ENCODE results near the gene NEMP1. TPM values are rescaled to one million over a fixed set of nuclear protein-coding genes. Genes with fewer than 3 reads are reported as not detected.

The NEMP1 gene
- total and polyA plus RNA-seq, 2 of the 13 experiments (the other 11 are each of a cell fraction or from before 2014, with no cell fraction given): 11.4 to 12.9 TPM

DNA sequence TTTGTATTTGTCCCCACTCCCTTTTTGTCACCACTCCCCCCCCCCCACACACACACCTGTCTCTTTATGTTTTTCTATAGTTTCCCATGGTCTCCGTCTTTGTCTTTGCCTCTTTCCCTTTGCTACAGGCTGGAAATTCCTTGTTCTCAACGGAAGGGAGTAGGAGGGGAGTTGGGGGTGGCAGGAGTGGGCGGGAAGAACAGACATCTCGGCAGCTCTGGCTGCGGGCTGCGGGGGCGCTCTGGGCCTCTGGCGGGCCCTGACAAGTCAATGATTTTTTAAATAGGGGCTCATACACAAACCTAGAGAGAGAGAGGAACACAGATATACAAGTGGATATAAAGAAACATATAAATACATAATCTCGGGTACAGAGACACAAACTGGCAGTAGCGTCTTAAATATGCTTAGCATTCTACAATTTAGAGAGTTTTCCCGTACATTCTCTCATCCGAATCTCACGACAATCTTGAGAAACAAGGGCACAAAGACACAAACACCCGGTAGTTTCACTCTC is 8.0 kb upstream of the NEMP1 start (continued):
- TF ChIP-seq, protein P1, sequence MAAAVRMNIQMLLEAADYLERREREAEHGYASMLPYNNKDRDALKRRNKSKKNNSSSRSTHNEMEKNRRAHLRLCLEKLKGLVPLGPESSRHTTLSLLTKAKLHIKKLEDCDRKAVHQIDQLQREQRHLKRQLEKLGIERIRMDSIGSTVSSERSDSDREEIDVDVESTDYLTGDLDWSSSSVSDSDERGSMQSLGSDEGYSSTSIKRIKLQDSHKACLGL (CRISPR knock-in tag; IDR thresholded peaks at IDR 0.05): no peak
- TF ChIP-seq ZNF17 (CRISPR knock-in tag; IDR thresholded peaks at IDR 0.05) (no peak), PHF21A (CRISPR knock-in tag; IDR thresholded peaks at IDR 0.05) (no peak), ZNF33B (CRISPR knock-in tag; IDR thresholded peaks at IDR 0.05) (no peak), NR1H2 (CRISPR knock-in tag; IDR thresholded peaks at IDR 0.05; ENCODE audit: borderline replicate concordance, low read depth) (no peak), SRSF4 (IDR thresholded peaks at IDR 0.05; ENCODE audit: low read depth, low read length, poor library complexity, severe bottlenecking) (no peak), ZNF264 (CRISPR knock-in tag; IDR thresholded peaks at IDR 0.05) (no peak), KDM4B (CRISPR knock-in tag; IDR thresholded peaks at IDR 0.05) (no peak), ZNF678 (CRISPR knock-in tag; IDR thresholded peaks at IDR 0.05) (no peak), LCORL (IDR thresholded peaks at IDR 0.05) (no peak), LCORL (CRISPR knock-in tag; IDR thresholded peaks at IDR 0.05) (0 out of 2 replicates have a peak, but pooled peaks have one; percentile 11), SAP130 (CRISPR knock-in tag; IDR thresholded peaks at IDR 0.05; ENCODE audit: low read depth) (peak; percentile 36), POLR2AphosphoS5 (IDR thresholded peaks at IDR 0.05; ENCODE audit: low read depth, low read length) (no peak), ZNF850 (CRISPR knock-in tag; conservative IDR thresholded peaks at IDR 0.05) (no peak), ZMYM3 (CRISPR knock-in tag; IDR thresholded peaks at IDR 0.05) (no peak), FIP1L1 (IDR thresholded peaks at IDR 0.05; ENCODE audit: borderline replicate concordance, insufficient read depth, low read depth, low read length) (no peak)
- TF ChIP-seq, protein P2, sequence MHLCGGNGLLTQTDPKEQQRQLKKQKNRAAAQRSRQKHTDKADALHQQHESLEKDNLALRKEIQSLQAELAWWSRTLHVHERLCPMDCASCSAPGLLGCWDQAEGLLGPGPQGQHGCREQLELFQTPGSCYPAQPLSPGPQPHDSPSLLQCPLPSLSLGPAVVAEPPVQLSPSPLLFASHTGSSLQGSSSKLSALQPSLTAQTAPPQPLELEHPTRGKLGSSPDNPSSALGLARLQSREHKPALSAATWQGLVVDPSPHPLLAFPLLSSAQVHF (CRISPR knock-in tag; IDR thresholded peaks at IDR 0.05): no peak
- TF ChIP-seq, protein P3, sequence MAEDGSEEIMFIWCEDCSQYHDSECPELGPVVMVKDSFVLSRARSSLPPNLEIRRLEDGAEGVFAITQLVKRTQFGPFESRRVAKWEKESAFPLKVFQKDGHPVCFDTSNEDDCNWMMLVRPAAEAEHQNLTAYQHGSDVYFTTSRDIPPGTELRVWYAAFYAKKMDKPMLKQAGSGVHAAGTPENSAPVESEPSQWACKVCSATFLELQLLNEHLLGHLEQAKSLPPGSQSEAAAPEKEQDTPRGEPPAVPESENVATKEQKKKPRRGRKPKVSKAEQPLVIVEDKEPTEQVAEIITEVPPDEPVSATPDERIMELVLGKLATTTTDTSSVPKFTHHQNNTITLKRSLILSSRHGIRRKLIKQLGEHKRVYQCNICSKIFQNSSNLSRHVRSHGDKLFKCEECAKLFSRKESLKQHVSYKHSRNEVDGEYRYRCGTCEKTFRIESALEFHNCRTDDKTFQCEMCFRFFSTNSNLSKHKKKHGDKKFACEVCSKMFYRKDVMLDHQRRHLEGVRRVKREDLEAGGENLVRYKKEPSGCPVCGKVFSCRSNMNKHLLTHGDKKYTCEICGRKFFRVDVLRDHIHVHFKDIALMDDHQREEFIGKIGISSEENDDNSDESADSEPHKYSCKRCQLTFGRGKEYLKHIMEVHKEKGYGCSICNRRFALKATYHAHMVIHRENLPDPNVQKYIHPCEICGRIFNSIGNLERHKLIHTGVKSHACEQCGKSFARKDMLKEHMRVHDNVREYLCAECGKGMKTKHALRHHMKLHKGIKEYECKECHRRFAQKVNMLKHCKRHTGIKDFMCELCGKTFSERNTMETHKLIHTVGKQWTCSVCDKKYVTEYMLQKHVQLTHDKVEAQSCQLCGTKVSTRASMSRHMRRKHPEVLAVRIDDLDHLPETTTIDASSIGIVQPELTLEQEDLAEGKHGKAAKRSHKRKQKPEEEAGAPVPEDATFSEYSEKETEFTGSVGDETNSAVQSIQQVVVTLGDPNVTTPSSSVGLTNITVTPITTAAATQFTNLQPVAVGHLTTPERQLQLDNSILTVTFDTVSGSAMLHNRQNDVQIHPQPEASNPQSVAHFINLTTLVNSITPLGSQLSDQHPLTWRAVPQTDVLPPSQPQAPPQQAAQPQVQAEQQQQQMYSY (CRISPR knock-in tag; IDR thresholded peaks at IDR 0.05): no peak
- TF ChIP-seq, protein P4, sequence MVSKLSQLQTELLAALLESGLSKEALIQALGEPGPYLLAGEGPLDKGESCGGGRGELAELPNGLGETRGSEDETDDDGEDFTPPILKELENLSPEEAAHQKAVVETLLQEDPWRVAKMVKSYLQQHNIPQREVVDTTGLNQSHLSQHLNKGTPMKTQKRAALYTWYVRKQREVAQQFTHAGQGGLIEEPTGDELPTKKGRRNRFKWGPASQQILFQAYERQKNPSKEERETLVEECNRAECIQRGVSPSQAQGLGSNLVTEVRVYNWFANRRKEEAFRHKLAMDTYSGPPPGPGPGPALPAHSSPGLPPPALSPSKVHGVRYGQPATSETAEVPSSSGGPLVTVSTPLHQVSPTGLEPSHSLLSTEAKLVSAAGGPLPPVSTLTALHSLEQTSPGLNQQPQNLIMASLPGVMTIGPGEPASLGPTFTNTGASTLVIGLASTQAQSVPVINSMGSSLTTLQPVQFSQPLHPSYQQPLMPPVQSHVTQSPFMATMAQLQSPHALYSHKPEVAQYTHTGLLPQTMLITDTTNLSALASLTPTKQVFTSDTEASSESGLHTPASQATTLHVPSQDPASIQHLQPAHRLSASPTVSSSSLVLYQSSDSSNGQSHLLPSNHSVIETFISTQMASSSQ (IDR thresholded peaks at IDR 0.05; ENCODE audit: low read depth): no peak
- TF ChIP-seq, protein P4 (CRISPR knock-in tag; IDR thresholded peaks at IDR 0.05; ENCODE audit: borderline replicate concordance): no peak
- TF ChIP-seq, protein P5, sequence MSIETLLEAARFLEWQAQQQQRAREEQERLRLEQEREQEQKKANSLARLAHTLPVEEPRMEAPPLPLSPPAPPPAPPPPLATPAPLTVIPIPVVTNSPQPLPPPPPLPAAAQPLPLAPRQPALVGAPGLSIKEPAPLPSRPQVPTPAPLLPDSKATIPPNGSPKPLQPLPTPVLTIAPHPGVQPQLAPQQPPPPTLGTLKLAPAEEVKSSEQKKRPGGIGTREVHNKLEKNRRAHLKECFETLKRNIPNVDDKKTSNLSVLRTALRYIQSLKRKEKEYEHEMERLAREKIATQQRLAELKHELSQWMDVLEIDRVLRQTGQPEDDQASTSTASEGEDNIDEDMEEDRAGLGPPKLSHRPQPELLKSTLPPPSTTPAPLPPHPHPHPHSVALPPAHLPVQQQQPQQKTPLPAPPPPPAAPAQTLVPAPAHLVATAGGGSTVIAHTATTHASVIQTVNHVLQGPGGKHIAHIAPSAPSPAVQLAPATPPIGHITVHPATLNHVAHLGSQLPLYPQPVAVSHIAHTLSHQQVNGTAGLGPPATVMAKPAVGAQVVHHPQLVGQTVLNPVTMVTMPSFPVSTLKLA (IDR thresholded peaks at IDR 0.05): no peak

All from HepG2 (cell line).